C1 segment of cervical spinal cord (tissue), 14 donors: Measurements from ENCODE around the gene RGS6.

Source experiments
- DNase-seq, 14 donors: peaks; one replicate each; lab custom pipeline; 2025; lab: John Stamatoyannopoulos, UW

RGS6 gene

DNA sequence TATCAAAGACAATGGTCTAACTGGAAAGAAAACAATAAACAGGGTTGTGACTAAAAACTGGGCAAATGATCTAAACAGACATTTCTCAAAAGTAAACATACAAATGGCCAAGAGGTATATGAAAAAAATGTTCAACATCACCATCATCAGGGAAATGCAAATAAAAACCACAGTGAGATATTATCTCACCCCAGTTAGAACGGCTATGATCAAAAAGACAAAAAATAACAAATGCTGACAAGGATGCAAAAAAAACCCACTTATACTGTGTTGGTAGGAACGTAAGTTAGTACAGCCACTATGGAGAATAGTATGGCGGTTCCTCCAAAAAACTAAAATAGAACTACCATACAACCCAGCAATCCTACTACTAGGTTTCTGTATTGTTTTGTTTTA lies 470.1 kb downstream of the RGS6 start:
- no peak for DNase-seq

DNA sequence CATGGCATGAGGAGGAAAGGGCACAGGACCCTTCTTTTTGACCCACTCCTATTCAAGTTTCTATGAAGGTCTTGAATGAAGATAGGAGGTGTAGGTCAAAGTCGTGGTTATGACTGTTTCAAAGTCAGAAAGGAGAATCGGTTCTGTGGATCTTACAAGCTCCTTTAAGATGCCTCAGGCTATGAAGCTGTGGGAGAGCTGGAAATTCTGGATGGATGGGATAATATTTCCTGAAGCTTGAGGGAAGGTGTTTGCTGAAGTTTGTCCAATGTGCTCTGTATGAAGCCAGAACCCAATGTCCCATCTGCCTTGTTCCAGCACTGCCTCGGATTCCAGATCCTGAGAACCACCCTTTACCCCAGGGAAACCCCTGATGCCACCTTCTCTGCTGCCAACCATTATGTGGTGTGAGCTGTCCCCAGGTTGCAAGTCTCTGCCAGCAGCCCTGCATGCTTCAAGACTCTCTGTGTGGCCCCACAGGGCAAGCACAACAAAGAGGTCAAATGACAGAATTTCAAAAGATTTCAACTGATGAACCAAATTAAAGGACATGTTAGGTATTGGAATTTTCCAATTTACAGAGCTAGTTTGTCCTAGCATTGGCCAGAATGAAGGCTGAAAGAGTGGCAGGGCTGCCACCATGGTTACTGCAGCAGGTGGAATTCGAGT lies 472.0 kb downstream of the RGS6 start:
- DNase-seq, result no peak

DNA sequence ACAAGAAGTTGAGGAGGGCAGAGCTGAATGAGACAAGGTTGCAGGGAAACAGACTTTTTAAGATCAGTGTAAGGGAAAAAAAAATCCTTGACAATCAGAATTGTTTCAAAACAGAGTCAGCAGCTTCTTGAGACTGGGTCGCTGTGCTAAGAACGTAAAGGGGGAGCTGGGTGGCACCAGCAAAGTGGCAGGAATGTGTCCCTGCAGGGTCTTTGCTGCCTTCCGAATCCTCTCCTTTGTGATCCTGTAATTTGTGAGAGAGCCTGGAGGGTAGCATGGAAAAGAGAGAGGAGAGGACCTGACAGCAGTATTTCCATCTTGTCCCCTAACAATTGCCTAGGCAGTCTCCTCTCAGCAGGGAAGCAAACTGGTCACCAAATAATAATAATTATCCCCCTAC lies 472.8 kb downstream of the RGS6 start:
- no peak for DNase-seq

DNA sequence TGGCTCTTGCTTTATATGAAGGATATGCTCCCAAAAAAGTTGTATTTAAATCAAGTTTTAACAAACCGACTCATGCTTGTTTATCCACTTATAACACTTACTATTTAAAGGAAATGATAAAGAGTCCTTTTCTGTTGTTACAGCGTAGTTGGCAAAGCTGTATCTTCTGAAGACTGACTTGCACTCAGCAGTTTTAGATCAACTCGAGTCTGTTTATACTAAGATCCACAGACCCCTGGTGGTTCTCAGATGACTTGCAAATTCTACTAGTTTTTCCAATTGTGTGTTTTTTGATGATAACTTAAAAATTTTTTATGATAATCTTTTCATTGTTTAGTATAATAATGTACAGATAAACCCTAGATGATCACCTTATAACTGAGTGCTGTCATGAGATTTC lies 475.8 kb downstream of the RGS6 start:
- no peak for DNase-seq

DNA sequence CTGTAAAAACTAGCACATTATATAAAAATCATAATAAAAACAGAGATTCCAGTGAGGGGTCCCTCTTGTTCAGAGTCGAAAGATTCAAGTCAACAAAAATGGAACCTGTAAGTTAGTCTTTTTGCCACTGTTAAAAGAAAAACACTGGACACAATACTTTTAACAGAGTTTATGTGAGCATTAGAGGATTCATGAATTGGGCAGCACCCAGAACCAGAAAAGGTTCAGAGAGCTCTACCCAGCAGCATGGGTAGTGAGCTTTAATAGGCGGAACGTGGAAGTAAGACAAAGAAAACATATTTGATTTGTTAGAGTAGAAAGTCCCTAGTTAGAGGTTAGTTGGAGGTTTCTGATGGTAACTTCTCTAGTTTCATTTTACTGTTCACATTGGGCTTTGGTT lies 476.8 kb downstream of the RGS6 start:
- DNase-seq, result no peak

- DNase-seq, result no peak
Measured at GRCh38 chr14:72416081-72416849, 484.0 kb downstream of the RGS6 start.

DNA sequence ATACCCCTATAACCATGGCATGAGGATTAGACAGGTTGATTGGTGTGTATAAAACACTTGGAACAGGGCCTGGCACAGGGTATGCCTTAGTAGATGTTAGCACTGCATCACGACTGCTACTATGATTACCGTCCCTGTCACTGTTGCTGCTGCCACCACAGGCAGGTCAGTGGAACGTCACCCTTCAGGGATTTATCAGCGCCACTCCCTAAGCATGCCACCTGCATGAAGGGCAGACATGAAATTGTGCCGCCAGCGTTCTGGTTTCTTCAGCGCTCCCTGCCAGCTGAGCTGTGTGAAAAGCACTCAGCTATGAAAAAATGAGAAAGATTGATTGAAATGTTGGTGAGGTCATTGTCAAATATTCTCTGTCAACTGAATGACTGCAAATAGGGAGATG lies 484.7 kb downstream of the RGS6 start:
- DNase-seq, result no peak

- DNase-seq, result no peak
Measured at GRCh38 chr14:72418806-72419205, 486.6 kb downstream of the RGS6 start.

DNA sequence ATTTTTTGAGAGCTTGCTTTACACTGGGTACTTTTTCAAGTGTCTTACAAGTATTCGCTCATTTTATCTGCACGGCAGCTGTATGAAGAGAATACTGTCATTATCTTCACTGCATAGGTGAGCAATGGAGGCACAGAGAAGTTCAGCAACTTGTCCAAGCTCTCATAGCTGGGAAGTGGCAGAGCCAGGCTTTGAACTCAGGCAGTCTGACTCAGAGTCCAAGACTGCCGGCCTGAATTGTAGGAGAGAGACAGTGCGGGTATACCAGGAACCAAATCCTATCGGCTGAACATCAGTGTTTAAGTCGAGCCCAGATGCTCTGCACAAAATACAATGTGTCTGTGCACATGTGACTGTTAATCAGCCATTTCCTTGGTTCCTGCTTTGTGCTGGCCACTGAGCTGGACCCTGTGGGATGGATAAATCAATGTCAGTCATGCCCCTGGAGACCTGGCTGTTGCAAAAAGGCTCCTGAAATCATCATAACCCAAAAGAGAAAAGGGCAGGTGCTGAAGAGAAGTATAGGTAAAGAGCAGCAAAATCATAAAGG lies 487.1 kb downstream of the RGS6 start:
- DNase-seq, result no peak

DNA sequence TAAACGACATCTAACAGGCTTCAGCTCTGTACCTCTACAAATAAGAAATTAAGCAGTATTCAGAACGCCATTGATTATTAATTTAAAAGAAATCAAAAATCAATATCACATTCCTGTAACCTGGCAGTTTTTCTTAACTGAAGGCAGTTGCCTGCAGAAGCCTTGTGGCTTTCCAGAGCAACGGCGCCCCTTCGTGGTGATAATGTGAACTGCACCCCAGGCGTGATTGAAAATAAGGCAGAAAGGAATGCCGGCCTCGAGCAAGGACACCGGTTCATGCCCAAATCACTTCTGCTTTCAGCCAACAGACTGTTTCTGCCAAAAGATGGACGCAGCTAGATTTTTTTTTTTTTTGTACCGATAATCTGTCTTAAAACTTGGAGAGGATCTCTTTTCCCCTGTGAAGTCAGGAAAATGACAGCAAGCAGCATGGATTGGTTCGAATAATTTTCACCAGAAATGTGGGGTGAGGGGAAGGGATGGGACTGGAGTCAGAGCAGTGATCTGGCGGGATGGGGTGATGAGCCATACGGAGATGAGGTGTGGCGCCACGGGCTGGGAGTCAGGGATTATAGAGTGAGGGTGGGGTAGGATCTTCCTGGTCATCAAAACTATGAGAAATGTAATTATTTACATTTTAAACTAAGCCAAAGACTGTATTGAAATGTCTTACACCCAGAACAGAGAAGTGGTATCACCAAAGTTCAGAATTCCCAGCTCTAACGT lies 488.7 kb downstream of the RGS6 start:
- DNase-seq, result peak in 10 of 14 donors; percentile 2 to 73 (median 23)

DNA sequence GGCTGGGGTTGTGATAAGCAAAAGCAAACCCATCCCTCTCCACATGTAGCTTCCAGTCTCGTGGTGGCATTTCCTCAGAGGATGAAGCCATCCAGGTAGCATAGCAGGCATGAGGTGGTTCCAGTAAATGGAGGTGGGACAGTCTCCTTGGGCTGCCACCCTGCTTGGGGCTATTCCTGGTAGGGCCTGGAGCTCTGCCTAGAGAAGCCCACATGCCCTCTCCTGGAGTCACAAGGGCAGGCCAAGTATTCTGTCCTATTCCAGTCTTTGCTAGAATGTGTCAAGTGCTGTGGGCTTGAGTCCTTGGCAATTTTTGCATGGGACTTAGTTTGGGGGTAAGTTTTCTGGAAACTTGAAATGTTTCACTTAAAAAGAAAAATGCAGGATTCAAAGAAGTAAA lies 491.7 kb downstream of the RGS6 start:
- DNase-seq, result no peak

DNA sequence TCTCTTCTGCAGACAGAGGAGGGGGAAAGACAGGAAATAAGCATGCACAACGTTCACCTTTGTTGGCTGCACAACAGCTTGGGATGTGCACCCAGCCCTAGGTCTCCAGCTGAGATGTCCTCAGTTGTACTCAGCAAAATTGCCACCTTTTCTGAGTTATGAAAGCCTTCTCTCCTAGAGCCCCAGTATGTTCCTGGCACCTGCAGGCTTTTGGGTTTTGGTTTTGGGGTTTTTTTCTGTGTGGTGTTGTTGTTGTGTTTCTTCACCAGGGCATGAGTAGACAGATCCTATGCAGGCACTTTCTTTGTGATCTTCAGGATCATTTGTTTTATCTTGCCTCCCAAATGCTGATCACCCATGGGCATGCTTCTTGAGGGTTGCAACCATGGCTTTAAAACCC lies 498.2 kb downstream of the RGS6 start:
- no peak for DNase-seq

DNA sequence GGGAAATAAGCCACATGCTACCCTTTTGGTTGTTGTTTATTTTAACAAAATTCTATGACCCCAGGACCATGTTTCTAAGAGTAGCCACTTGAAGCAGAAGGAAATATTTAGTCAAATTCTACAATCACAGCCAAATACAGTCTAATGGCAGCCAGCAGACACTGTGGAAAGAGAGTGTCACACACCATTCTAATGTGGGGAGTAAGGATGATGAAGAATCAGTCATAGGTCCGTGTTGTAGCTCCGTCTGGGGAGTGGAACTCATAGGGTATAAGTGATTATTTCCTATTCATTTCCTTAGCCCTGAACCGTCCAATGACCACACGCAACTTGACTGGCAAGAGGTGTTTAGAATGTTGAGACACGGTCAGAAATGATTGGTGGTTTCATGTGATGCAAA lies 500.5 kb downstream of the RGS6 start:
- DNase-seq, result no peak

DNA sequence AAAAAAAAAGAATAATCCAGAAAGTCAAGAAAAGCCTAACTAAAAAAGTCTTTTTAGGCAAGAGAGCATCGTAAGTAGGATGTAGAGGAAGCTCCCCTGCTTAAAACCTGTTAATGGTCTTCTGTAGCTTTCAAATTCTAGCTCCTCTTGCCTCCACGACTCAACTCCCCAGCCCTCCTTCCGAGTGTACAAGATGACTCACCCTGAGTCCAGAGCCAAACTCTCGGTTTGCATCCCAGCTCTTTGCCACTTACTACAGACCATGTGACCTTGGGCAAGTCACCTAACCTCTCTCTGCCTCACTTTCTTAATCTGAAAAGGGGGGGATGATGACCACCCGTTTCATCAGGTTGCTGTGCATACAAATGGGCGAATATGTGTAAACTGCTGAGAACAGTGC lies 501.3 kb downstream of the RGS6 start:
- no peak for DNase-seq

DNA sequence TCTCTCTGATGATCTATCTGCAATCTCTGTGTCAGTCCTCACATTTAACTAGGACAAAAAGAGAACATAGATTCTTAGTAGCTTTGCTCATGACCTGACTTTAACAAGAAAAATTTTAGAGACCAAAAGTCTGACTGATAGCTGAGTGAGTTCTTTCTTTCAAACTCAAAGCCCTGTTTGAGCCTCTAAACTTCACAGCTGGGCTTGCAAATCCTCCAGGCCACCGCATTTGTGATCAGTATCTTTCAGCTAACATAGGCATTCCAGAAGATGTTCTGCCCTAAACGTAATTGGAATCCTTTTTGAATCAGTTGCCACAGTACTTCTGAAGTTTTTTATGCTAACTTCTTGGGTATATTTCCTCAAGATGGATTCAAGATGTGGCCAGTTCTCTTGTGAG lies 502.6 kb downstream of the RGS6 start:
- DNase-seq, result no peak

DNA sequence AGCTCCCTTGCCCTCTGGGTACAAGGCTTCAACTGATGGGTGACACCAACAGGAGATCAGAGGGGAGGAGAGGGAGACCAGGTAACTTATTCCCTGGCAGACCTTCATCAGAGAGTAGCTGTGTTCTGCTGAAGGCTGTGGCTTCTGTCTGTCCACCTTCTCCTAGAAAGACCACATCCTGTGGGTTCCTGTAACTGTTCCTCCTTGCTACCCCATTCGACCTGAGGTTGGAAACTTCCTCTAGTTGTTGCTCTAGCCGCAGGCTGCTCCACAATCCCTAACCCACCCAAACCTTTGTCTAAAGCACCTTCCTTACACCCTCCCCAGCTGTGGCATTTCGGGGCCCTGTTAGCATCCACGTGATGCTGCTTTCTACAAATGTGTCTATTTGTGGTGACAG lies 507.5 kb downstream of the RGS6 start:
- no peak for DNase-seq

GRCh38 chr14:72443256-72443655 lies 511.0 kb downstream of the RGS6 start:
- DNase-seq, result no peak

GRCh38 chr14:72443991-72444441 lies 511.8 kb downstream of the RGS6 start:
- DNase-seq, result no peak

- DNase-seq, result no peak
Measured at GRCh38 chr14:72444701-72445100, 512.5 kb downstream of the RGS6 start.

DNA sequence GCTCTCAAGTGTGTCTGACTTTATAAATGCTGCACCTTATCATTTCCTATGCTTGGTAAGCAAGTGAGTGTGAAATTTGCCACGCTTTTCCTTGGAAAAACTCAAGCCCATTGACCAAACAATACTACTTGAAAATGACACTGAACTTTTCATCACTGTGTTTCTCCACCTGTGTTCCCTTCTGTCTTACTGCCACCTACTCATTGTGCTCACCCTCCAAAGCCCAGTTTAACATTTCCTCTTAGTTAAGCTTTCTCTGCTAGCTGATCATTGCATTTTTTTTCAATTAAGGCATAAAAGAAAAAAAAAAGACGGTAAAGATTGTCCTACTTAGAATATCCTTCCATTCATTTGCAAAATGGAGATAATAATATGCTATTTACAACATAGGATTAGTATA lies 516.0 kb downstream of the RGS6 start:
- no peak for DNase-seq

DNA sequence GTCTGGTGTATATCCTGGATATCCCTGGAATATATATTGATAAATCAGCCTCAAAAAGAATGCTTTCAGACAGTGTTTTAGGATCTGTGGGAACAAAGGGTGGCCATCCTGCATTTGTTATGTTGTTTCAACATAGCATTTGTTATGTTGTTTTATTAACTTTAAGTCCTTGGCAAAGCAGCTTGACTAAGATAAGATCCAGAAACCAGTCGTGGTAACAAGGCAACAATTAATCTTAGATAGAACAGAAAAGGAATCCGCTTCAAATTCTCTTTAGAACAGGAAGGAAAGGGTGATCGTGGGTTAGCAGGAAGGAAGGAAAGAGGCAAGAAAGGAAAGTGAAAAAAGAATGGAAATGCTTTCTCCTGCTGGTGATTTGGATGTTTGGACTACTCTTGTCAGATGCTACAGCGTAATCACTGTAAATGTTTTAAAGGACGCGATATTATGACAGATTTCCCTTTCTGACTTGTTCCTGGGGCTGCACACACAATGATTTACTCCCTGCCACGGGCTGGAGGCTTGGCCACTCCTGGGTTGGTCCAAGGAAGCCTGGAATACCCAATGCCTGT lies 518.3 kb downstream of the RGS6 start:
- DNase-seq, result peak in 1 of 14 donors; percentile 4
